Right atrium auricular region (tissue), 2 donors: ENCODE results near the gene KLF2. TPM values are rescaled to one million over a fixed set of nuclear protein-coding genes. Genes with fewer than 3 reads are reported as not detected.
A peak's percentile ranks its signal among the peaks of the same experiment; 100 is the strongest.

Source experiments
- DNase-seq: peaks from one replicate; pipeline ENCODE4 v3.0.0-alpha.2; 2019; ENCODE audit warnings: low spot score
- H3K27ac ChIP-seq, 2 donors: fragments of 200-600 bp; sonication (generic); 1 replicate in 1 of 2; 2 replicates in 1 of 2; pipeline ENCODE4 v1.5.1; 2016 to 2019
- H3K27me3 ChIP-seq, 2 donors: fragments of 200-600 bp; sonication (generic); one replicate each; pipeline versions ENCODE4 v1.5.1 to v1.6.0; 2017 to 2019
- H3K36me3 ChIP-seq: fragments of 200-600 bp; sonication (generic); one replicate; pipeline ENCODE4 v1.5.1; 2016
- H3K4me1 ChIP-seq, 2 donors: fragments of 200-600 bp; sonication (generic); one replicate each; pipeline versions ENCODE4 v1.5.1 to v1.6.0; 2017 to 2019
- H3K4me3 ChIP-seq, 2 donors: fragments of 200-600 bp; sonication (generic); 1 replicate in 1 of 2; 2 replicates in 1 of 2; pipeline ENCODE4 v1.5.1; 2017 to 2019; ENCODE audit warnings: mild to moderate bottlenecking in 1 of 2, moderate library complexity in 1 of 2
- H3K9me3 ChIP-seq, 2 donors: fragments of 200-600 bp; sonication (generic); one replicate each; pipeline ENCODE4 v1.5.1; 2019
- CTCF ChIP-seq, 2 donors: fragments of 200-600 bp; sonication (generic); IDR thresholded peaks; one replicate each; pipeline ENCODE4 v1.5.1; 2019; ENCODE audit warnings: antibody characterized with exemption in 2 of 2
- total RNA-seq, 2 donors: library from RNA; depleted of rRNA; stranded (reverse); fragments of >200 nt; gene quantifications; one replicate each; pipeline ENCODE4 v1.1.0, GENCODE V29; 2016

Gene KLF2
- total RNA-seq, 2 donors from 2014 or later, result 40.9 to 82.3 TPM

- TF ChIP-seq CTCF (IDR thresholded peaks at IDR 0.05), result no peak
- DNase-seq, result no peak
- Histone ChIP-seq H3K4me1 (peaks cover 0 to 40% of the 10 kb centered on the region in 2 donors), H3K36me3 (peaks cover 47% of the 10 kb centered on the region), H3K4me3 (no peak overlapping the region), H3K9me3 (no peaks in the 10 kb centered on the region), H3K27me3 (no peaks in the 10 kb centered on the region), H3K27ac (no peak overlapping the region)
These were observed 49.8 kb downstream of the KLF2 start for GRCh38 chr19:16374436-16374835.

- TF ChIP-seq CTCF (IDR thresholded peaks at IDR 0.05), result no peak
- Histone ChIP-seq H3K4me1 (peaks cover 0 to 37% of the 10 kb centered on the region in 2 donors), H3K9me3 (no peaks in the 10 kb centered on the region), H3K27me3 (no peaks in the 10 kb centered on the region), H3K36me3 (peaks cover 47% of the 10 kb centered on the region), H3K27ac (no peak overlapping the region), H3K4me3 (no peak overlapping the region)
- no peak for DNase-seq
These were observed 50.7 kb downstream of the KLF2 start for GRCh38 chr19:16375157-16375935.

- Histone ChIP-seq H3K36me3 (peaks cover 44% of the 10 kb centered on the region), H3K9me3 (no peaks in the 10 kb centered on the region), H3K27ac (no peak overlapping the region), H3K4me3 (no peak overlapping the region), H3K27me3 (no peaks in the 10 kb centered on the region), H3K4me1 (peaks cover 0 to 33% of the 10 kb centered on the region in 2 donors)
- TF ChIP-seq CTCF (IDR thresholded peaks at IDR 0.05), result no peak
- DNase-seq, result no peak
These were observed 51.2 kb downstream of the KLF2 start for GRCh38 chr19:16375936-16376185.

- peaks cover 40% of the 10 kb centered on the region for H3K36me3 ChIP-seq
- DNase-seq, result no peak
- peaks cover 0 to 33% of the 10 kb centered on the region in 2 donors for H3K4me1 ChIP-seq
- no peak for TF ChIP-seq CTCF (IDR thresholded peaks at IDR 0.05)
- no peaks in the 10 kb centered on the region for H3K27me3 ChIP-seq
- no peak overlapping the region for H3K27ac ChIP-seq
- H3K9me3 ChIP-seq, result no peaks in the 10 kb centered on the region
- no peak overlapping the region for H3K4me3 ChIP-seq
These were observed 51.6 kb downstream of the KLF2 start for GRCh38 chr19:16376241-16376640.

GRCh38 chr19:16376649-16377048 lies 52.0 kb downstream of the KLF2 start:
- TF ChIP-seq CTCF (IDR thresholded peaks at IDR 0.05), result peak in 1 of 2 donors; percentile 20
- Histone ChIP-seq H3K4me3 (no peak overlapping the region), H3K27ac (no peak overlapping the region), H3K36me3 (peaks cover 36% of the 10 kb centered on the region), H3K4me1 (peaks cover 0 to 37% of the 10 kb centered on the region in 2 donors), H3K9me3 (no peaks in the 10 kb centered on the region), H3K27me3 (no peaks in the 10 kb centered on the region)
- DNase-seq, result no peak

GRCh38 chr19:16377521-16377920 lies 52.9 kb downstream of the KLF2 start:
- no peaks in the 10 kb centered on the region for H3K27me3 ChIP-seq
- no peak for DNase-seq
- no peak overlapping the region for H3K27ac ChIP-seq
- no peaks in the 10 kb centered on the region for H3K9me3 ChIP-seq
- peaks cover 0 to 37% of the 10 kb centered on the region in 2 donors for H3K4me1 ChIP-seq
- TF ChIP-seq CTCF (IDR thresholded peaks at IDR 0.05), result no peak
- no peak overlapping the region for H3K4me3 ChIP-seq
- peaks cover 32% of the 10 kb centered on the region for H3K36me3 ChIP-seq
